ENCODE results near the gene CDHR5.

DNA sequence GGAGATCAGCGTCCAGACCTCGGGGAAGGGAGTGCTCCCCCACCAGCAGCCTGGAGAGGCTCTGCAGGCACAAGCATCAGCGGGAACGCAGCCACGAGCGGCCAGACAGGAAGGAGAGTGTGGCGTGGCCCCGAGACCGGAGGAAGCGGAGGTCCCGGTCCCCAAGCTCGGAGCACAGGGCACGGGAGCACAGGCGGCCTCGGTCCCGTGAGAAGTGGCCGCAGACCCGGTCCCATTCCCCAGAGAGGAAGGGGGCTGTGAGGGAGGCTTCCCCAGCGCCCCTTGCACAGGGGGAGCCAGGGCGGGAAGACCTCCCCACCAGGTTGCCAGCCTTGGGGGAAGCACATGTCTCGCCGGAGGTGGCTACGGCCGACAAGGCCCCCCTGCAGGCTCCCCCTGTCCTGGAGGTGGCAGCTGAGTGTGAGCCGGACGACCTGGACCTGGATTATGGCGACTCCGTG is 15.9 kb downstream of the CDHR5 start:
- no peak for TF ChIP-seq SMARCC2 (IDR thresholded peaks at IDR 0.05; ENCODE audit: low read depth)
- TF ChIP-seq, protein P1, sequence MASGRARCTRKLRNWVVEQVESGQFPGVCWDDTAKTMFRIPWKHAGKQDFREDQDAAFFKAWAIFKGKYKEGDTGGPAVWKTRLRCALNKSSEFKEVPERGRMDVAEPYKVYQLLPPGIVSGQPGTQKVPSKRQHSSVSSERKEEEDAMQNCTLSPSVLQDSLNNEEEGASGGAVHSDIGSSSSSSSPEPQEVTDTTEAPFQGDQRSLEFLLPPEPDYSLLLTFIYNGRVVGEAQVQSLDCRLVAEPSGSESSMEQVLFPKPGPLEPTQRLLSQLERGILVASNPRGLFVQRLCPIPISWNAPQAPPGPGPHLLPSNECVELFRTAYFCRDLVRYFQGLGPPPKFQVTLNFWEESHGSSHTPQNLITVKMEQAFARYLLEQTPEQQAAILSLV (tag; IDR thresholded peaks at IDR 0.05): no peak
